ENCODE measurements around the gene OMP.

OMP gene

GRCh38 chr11:77086521-77087472 lies 15.8 kb upstream of the OMP start:
- DNase-seq (ENCODE audit: low spot score) = no peak
- in situ Hi-C loops (cut with MboI; ENCODE audit: low pct_unique_long_range_greater_than_20kb, low sequenced_read_pairs, unreplicated experiment) = no loop called here
- no peak for TF ChIP-seq CTCF (IDR thresholded peaks at IDR 0.05; ENCODE audit: extremely low read depth, insufficient read depth, missing control alignments)

GRCh38 chr11:77087723-77088225 lies 14.9 kb upstream of the OMP start:
- no peak for TF ChIP-seq CTCF (IDR thresholded peaks at IDR 0.05; ENCODE audit: extremely low read depth, insufficient read depth, missing control alignments)
- no peak for DNase-seq (ENCODE audit: low spot score)
- in situ Hi-C loops (cut with MboI; ENCODE audit: low pct_unique_long_range_greater_than_20kb, low sequenced_read_pairs, unreplicated experiment) = no loop called here

GRCh38 chr11:77088236-77089003 lies 14.2 kb upstream of the OMP start:
- TF ChIP-seq CTCF (IDR thresholded peaks at IDR 0.05; ENCODE audit: extremely low read depth, insufficient read depth, missing control alignments) = no peak
- in situ Hi-C loops (cut with MboI; ENCODE audit: low pct_unique_long_range_greater_than_20kb, low sequenced_read_pairs, unreplicated experiment) = no loop called here
- no peak for DNase-seq (ENCODE audit: low spot score)

GRCh38 chr11:77089004-77089545 lies 13.6 kb upstream of the OMP start:
- TF ChIP-seq CTCF (IDR thresholded peaks at IDR 0.05; ENCODE audit: extremely low read depth, insufficient read depth, missing control alignments) = no peak
- DNase-seq (ENCODE audit: low spot score) = no peak
- in situ Hi-C loops (cut with MboI; ENCODE audit: low pct_unique_long_range_greater_than_20kb, low sequenced_read_pairs, unreplicated experiment) = no loop called here

GRCh38 chr11:77090046-77090372 lies 12.6 kb upstream of the OMP start:
- in situ Hi-C loops (cut with MboI; ENCODE audit: low pct_unique_long_range_greater_than_20kb, low sequenced_read_pairs, unreplicated experiment) = no loop called here
- no peak for DNase-seq (ENCODE audit: low spot score)
- no peak for TF ChIP-seq CTCF (IDR thresholded peaks at IDR 0.05; ENCODE audit: extremely low read depth, insufficient read depth, missing control alignments)

- in situ Hi-C loops (cut with MboI; ENCODE audit: low pct_unique_long_range_greater_than_20kb, low sequenced_read_pairs, unreplicated experiment) = no loop called here
- TF ChIP-seq CTCF (IDR thresholded peaks at IDR 0.05; ENCODE audit: extremely low read depth, insufficient read depth, missing control alignments) = no peak
- DNase-seq (ENCODE audit: low spot score) = no peak
Measured at GRCh38 chr11:77090373-77091111, 12.1 kb upstream of the OMP start.

All from GM13977 (cell line).